Breast epithelium (tissue), 4 donors: ENCODE data around the gene DEGS1. TPM values are rescaled to one million over a fixed set of nuclear protein-coding genes. Genes with fewer than 3 reads are reported as not detected.

Experiments
- DNase-seq, 2 donors: peaks; one replicate each; pipeline ENCODE4 v3.0.0-alpha.2; 2019; ENCODE audit warnings: low spot score in 2 of 2
- H3K27ac ChIP-seq, 2 donors: fragments of 200-600 bp; sonication (generic) in 1 of 2; one replicate each; pipeline ENCODE4 v1.5.1; 2016 to 2019; ENCODE audit warnings: mild to moderate bottlenecking in 1 of 2
- H3K27me3 ChIP-seq, 2 donors: fragments of 200-600 bp; sonication (generic) in 1 of 2; one replicate each; pipeline versions ENCODE4 v1.5.1 to v1.6.0; 2017 to 2019; ENCODE audit warnings: control low read depth in 1 of 2, mild to moderate bottlenecking in 1 of 2
- H3K36me3 ChIP-seq: fragments of 200-600 bp; one replicate; pipeline ENCODE4 v1.5.1; 2019
- H3K4me1 ChIP-seq, 2 donors: fragments of 200-600 bp; sonication (generic); one replicate each; pipeline ENCODE4 v1.5.1; 2016 to 2019; ENCODE audit warnings: control low read depth in 1 of 2
- H3K4me3 ChIP-seq, 3 donors: fragments of 200-600 bp; sonication (generic); 1 replicate in 2 of 3; 2 replicates in 1 of 3; pipeline ENCODE4 v1.5.1; 2016 to 2019; ENCODE audit warnings: mild to moderate bottlenecking in 3 of 3, moderate library complexity in 2 of 3
- H3K9me3 ChIP-seq, 2 donors: fragments of 200-600 bp; sonication (generic) in 1 of 2; one replicate each; pipeline ENCODE4 v1.5.1; 2016 to 2019; ENCODE audit warnings: control low read depth in 1 of 2
- CTCF ChIP-seq, 3 donors: fragments of 450-650 bp; IDR thresholded peaks; one replicate each; pipeline ENCODE4 v1.5.1; 2016 to 2017; ENCODE audit warnings: antibody characterized with exemption in 3 of 3, mild to moderate bottlenecking in 3 of 3, moderate library complexity in 3 of 3
- POLR2A ChIP-seq: fragments of 450-650 bp; IDR thresholded peaks from one replicate; pipeline ENCODE4 v1.6.1; 2016; ENCODE audit warnings: antibody characterized with exemption, mild to moderate bottlenecking, moderate library complexity
- POLR2AphosphoS5 ChIP-seq, 3 donors: sonication (generic); formaldehyde crosslinking; IDR thresholded peaks; one replicate each; pipeline ENCODE4 v1.6.1; 2017; ENCODE audit warnings: antibody characterized with exemption in 3 of 3
- intact Hi-C: fragments of 100-400 bp; cut with DNase I; formaldehyde crosslinking; loops from one replicate; pipeline ENCODE4 v1.15.1; 2023; ENCODE audit warnings: low total_unique reads
- total RNA-seq, 3 donors: library from RNA; depleted of rRNA; stranded (reverse); fragments of >200 nt; gene quantifications; one replicate each; pipeline ENCODE4 v1.1.0, GENCODE V29; 2016

The DEGS1 gene
- total RNA-seq, 3 donors from 2014 or later, result 74.9 to 84.4 (median 81.0) TPM

- intact Hi-C loops, result no loop called here
- no peak overlapping the region for H3K27ac ChIP-seq
- no peaks in the 10 kb centered on the region for H3K9me3 ChIP-seq
- TF ChIP-seq POLR2AphosphoS5 (IDR thresholded peaks at IDR 0.05) (no peak), POLR2A (no peak), CTCF (IDR thresholded peaks at IDR 0.05) (no peak)
- no peaks in the 10 kb centered on the region for H3K4me1 ChIP-seq
- no peak overlapping the region for H3K4me3 ChIP-seq
- H3K27me3 ChIP-seq, result no peaks in the 10 kb centered on the region
- DNase-seq, result no peak
- H3K36me3 ChIP-seq, result peaks cover under 1% of the 10 kb centered on the region
Observed at GRCh38 chr1:224163311-224163710, 19.7 kb upstream of the DEGS1 start.

GRCh38 chr1:224168859-224169380, 14.1 kb upstream of the DEGS1 start:
- TF ChIP-seq POLR2A, result no peak
- no peak for TF ChIP-seq POLR2AphosphoS5 (IDR thresholded peaks at IDR 0.05)
- no peak for TF ChIP-seq CTCF (IDR thresholded peaks at IDR 0.05)
- Histone ChIP-seq H3K36me3 (no peaks in the 10 kb centered on the region), H3K4me1 (no peaks in the 10 kb centered on the region), H3K27ac (peak overlapping the region; percentile 14 to 55), H3K27me3 (no peaks in the 10 kb centered on the region), H3K9me3 (no peaks in the 10 kb centered on the region), H3K4me3 (peak overlapping the region in 1 of 3 donors; percentile 3)
- intact Hi-C loops, result no loop called here
- no peak for DNase-seq

GRCh38 chr1:224169718-224170270, 13.2 kb upstream of the DEGS1 start:
- Histone ChIP-seq H3K9me3 (no peaks in the 10 kb centered on the region), H3K4me1 (no peaks in the 10 kb centered on the region), H3K36me3 (no peaks in the 10 kb centered on the region), H3K4me3 (no peak overlapping the region), H3K27ac (peak overlapping the region in 1 of 2 donors; percentile 55), H3K27me3 (no peaks in the 10 kb centered on the region)
- DNase-seq, result no peak
- intact Hi-C loops, result no loop called here
- TF ChIP-seq POLR2AphosphoS5 (IDR thresholded peaks at IDR 0.05) (no peak), CTCF (IDR thresholded peaks at IDR 0.05) (no peak), POLR2A (no peak)

- intact Hi-C loops, result no loop called here
- TF ChIP-seq POLR2A (no peak), CTCF (IDR thresholded peaks at IDR 0.05) (no peak), POLR2AphosphoS5 (IDR thresholded peaks at IDR 0.05) (no peak)
Observed at GRCh38 chr1:224170343-224170742, 12.7 kb upstream of the DEGS1 start.

GRCh38 chr1:224170748-224171478, 12.1 kb upstream of the DEGS1 start:
- Histone ChIP-seq H3K9me3 (no peaks in the 10 kb centered on the region), H3K4me1 (no peaks in the 10 kb centered on the region), H3K27ac (no peak overlapping the region), H3K4me3 (no peak overlapping the region), H3K36me3 (no peaks in the 10 kb centered on the region), H3K27me3 (no peaks in the 10 kb centered on the region)
- intact Hi-C loops, result no loop called here
- TF ChIP-seq CTCF (IDR thresholded peaks at IDR 0.05), result peak in 2 of 3 donors; percentile 28 to 46
- TF ChIP-seq POLR2AphosphoS5 (IDR thresholded peaks at IDR 0.05), result no peak
- no peak for TF ChIP-seq POLR2A
- no peak for DNase-seq

More at GRCh38 chr1:224170343-224170742, 12.7 kb upstream of the DEGS1 start:
- Histone ChIP-seq H3K4me3 (no peak overlapping the region), H3K27ac (no peak overlapping the region), H3K36me3 (no peaks in the 10 kb centered on the region), H3K4me1 (no peaks in the 10 kb centered on the region), H3K27me3 (no peaks in the 10 kb centered on the region), H3K9me3 (no peaks in the 10 kb centered on the region)
- no peak for DNase-seq
